Skeletal muscle tissue (tissue), 4 donors: ENCODE data around the gene OLFML1. TPM values are rescaled to one million over a fixed set of nuclear protein-coding genes. Genes with fewer than 3 reads are reported as not detected.
A peak's percentile ranks its signal among the peaks of the same experiment; 100 is the strongest.

Experiments used
- H3K27ac ChIP-seq: one replicate; pipeline ENCODE4 v1.7.0; 2013; ENCODE audit warnings: mild to moderate bottlenecking, low read depth, low read length, inconsistent platforms
- H3K27me3 ChIP-seq, 3 donors: one replicate each; pipeline ENCODE4 v1.7.0; 2013; ENCODE audit warnings: low read length in 3 of 3; ENCODE audit not compliant: control insufficient read depth in 3 of 3, insufficient read depth in 3 of 3
- H3K36me3 ChIP-seq, 3 donors: one replicate each; pipeline ENCODE4 v1.7.0; 2013; ENCODE audit warnings: low read length in 3 of 3; ENCODE audit not compliant: control insufficient read depth in 3 of 3, insufficient read depth in 3 of 3
- H3K4me1 ChIP-seq, 3 donors: one replicate each; pipeline ENCODE4 v1.7.0; 2013; ENCODE audit warnings: low read length in 3 of 3, mild to moderate bottlenecking in 3 of 3; ENCODE audit not compliant: control insufficient read depth in 3 of 3, insufficient read depth in 3 of 3
- H3K4me3 ChIP-seq, 3 donors: one replicate each; pipeline ENCODE4 v1.7.0; 2013; ENCODE audit warnings: low read length in 3 of 3
- H3K9ac ChIP-seq, 3 donors: one replicate each; pipeline ENCODE4 v1.7.0; 2013; ENCODE audit warnings: low read length in 3 of 3, mild to moderate bottlenecking in 3 of 3, moderate library complexity in 2 of 3, low read depth in 1 of 3
- H3K9me3 ChIP-seq, 3 donors: one replicate each; pipeline ENCODE4 v1.7.0; 2013; ENCODE audit warnings: low read length in 3 of 3; ENCODE audit not compliant: control insufficient read depth in 3 of 3
- total RNA-seq: library from RNA; depleted of rRNA; stranded (reverse); fragments of >200 nt; gene quantifications from one replicate; pipeline ENCODE4 v1.2.3, GENCODE V29; 2014
- donor health status: Osteomylitis.

The OLFML1 gene
- total RNA-seq, 1 donor from 2014 or later: 29.2 TPM

GRCh38 chr11:7537265-7537664 is 52.0 kb downstream of the OLFML1 start:
- Histone ChIP-seq H3K9ac (no peak overlapping the region), H3K4me1 (peaks cover 20 to 54% (median 32%) of the 10 kb centered on the region in 3 donors), H3K27me3 (no peaks in the 10 kb centered on the region), H3K27ac (peak overlapping the region; percentile 57), H3K9me3 (no peaks in the 10 kb centered on the region), H3K36me3 (no peaks in the 10 kb centered on the region), H3K4me3 (no peak overlapping the region)

- Histone ChIP-seq H3K9ac (no peak overlapping the region), H3K36me3 (no peaks in the 10 kb centered on the region), H3K27ac (peak overlapping the region; percentile 57), H3K27me3 (no peaks in the 10 kb centered on the region), H3K4me3 (peak overlapping the region; percentile 1 to 33 (median 25)), H3K9me3 (no peaks in the 10 kb centered on the region), H3K4me1 (peaks cover 21 to 54% (median 30%) of the 10 kb centered on the region in 3 donors)
Measured at GRCh38 chr11:7538031-7538430, 52.7 kb downstream of the OLFML1 start.

GRCh38 chr11:7538466-7539454 is 53.5 kb downstream of the OLFML1 start:
- no peaks in the 10 kb centered on the region for H3K27me3 ChIP-seq
- H3K9me3 ChIP-seq: no peaks in the 10 kb centered on the region
- H3K36me3 ChIP-seq: no peaks in the 10 kb centered on the region
- H3K27ac ChIP-seq: peak overlapping the region; percentile 57
- H3K4me1 ChIP-seq: peaks cover 26 to 57% (median 35%) of the 10 kb centered on the region in 3 donors
- H3K9ac ChIP-seq: peak overlapping the region in 1 of 3 donors; percentile 55
- peak overlapping the region in 2 of 3 donors; percentile 25 to 33 for H3K4me3 ChIP-seq

GRCh38 chr11:7540830-7541555 is 55.7 kb downstream of the OLFML1 start:
- H3K9ac ChIP-seq: no peak overlapping the region
- no peak overlapping the region for H3K27ac ChIP-seq
- H3K9me3 ChIP-seq: no peaks in the 10 kb centered on the region
- peaks cover 33 to 51% (median 37%) of the 10 kb centered on the region in 3 donors for H3K4me1 ChIP-seq
- no peaks in the 10 kb centered on the region for H3K27me3 ChIP-seq
- H3K4me3 ChIP-seq: no peak overlapping the region
- no peaks in the 10 kb centered on the region for H3K36me3 ChIP-seq

- Histone ChIP-seq H3K27ac (peak overlapping the region; percentile 23), H3K4me1 (peaks cover 36 to 51% (median 43%) of the 10 kb centered on the region in 3 donors)
Measured at GRCh38 chr11:7543302-7543701, 58.0 kb downstream of the OLFML1 start.

GRCh38 chr11:7544021-7544420 is 58.7 kb downstream of the OLFML1 start:
- Histone ChIP-seq H3K4me1 (peaks cover 30 to 49% (median 41%) of the 10 kb centered on the region in 3 donors), H3K4me3 (no peak overlapping the region), H3K27me3 (no peaks in the 10 kb centered on the region), H3K27ac (no peak overlapping the region), H3K9ac (no peak overlapping the region), H3K36me3 (no peaks in the 10 kb centered on the region), H3K9me3 (no peaks in the 10 kb centered on the region)

More at GRCh38 chr11:7543302-7543701, 58.0 kb downstream of the OLFML1 start:
- no peak overlapping the region for H3K4me3 ChIP-seq
- H3K9me3 ChIP-seq: no peaks in the 10 kb centered on the region
- no peaks in the 10 kb centered on the region for H3K27me3 ChIP-seq
- H3K9ac ChIP-seq: no peak overlapping the region
- no peaks in the 10 kb centered on the region for H3K36me3 ChIP-seq

- no peaks in the 10 kb centered on the region for H3K27me3 ChIP-seq
- no peaks in the 10 kb centered on the region for H3K36me3 ChIP-seq
- peaks cover 27 to 48% (median 41%) of the 10 kb centered on the region in 3 donors for H3K4me1 ChIP-seq
- peak overlapping the region; percentile 51 for H3K27ac ChIP-seq
- no peaks in the 10 kb centered on the region for H3K9me3 ChIP-seq
- no peak overlapping the region for H3K4me3 ChIP-seq
- H3K9ac ChIP-seq: no peak overlapping the region
Measured at GRCh38 chr11:7545611-7546010, 60.3 kb downstream of the OLFML1 start.

GRCh38 chr11:7546324-7546791 is 61.1 kb downstream of the OLFML1 start:
- H3K27ac ChIP-seq: peak overlapping the region; percentile 51
- no peaks in the 10 kb centered on the region for H3K9me3 ChIP-seq
- peaks cover 27 to 48% (median 41%) of the 10 kb centered on the region in 3 donors for H3K4me1 ChIP-seq
- H3K4me3 ChIP-seq: no peak overlapping the region
- no peaks in the 10 kb centered on the region for H3K27me3 ChIP-seq
- no peaks in the 10 kb centered on the region for H3K36me3 ChIP-seq
- no peak overlapping the region for H3K9ac ChIP-seq

- no peaks in the 10 kb centered on the region for H3K27me3 ChIP-seq
- peaks cover 35 to 55% (median 50%) of the 10 kb centered on the region in 3 donors for H3K4me1 ChIP-seq
- peak overlapping the region in 1 of 3 donors; percentile 55 for H3K9ac ChIP-seq
- H3K27ac ChIP-seq: no peak overlapping the region
- no peaks in the 10 kb centered on the region for H3K9me3 ChIP-seq
- no peaks in the 10 kb centered on the region for H3K36me3 ChIP-seq
- H3K4me3 ChIP-seq: no peak overlapping the region
Measured at GRCh38 chr11:7547687-7548086, 62.4 kb downstream of the OLFML1 start.
